Measurements from ENCODE around the gene THY1.

Gene THY1

DNA sequence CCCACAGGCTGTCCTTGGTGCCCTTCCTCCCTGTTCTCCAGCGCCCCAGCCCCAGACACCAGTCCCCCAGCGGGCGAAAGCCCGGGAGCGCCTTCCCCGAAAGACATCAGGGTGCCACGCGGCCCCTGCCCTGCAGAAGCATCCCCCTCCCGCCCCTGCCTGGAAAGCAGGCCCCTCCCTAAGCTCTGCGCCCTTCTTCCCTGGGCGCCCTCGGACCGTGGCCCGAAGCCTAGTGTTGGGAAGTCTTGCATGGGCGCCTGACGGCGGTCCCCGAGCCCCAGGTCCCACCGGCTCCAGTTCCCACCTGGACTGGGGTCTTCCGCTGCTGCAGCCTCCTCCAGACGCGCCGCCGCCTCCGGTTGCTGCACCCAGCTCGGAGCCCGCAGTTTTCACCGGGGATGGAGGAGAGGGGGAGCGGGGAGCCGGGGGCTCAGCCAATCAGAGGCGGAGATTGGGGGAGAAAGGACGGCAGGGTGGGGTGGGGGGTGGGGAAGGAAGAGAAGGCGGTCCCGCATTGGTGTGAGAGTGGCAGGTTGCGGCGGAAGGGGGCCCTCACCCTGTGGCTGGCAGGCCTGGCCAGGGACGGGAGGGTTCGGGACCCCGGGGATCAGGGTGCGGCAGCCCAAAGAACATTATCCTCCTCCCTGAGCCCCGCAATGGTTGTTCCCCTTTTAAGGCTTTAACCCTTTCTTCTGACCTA, at the start of gene THY1:
Gene THY1, minus strand, starts transcription at position 364 of the 700 bp plus-strand sequence. CDS start 2,267 bp downstream, outside the sequence.
- DNase-seq (ENCODE audit: low read depth), result no peak
- TF ChIP-seq, protein P1, sequence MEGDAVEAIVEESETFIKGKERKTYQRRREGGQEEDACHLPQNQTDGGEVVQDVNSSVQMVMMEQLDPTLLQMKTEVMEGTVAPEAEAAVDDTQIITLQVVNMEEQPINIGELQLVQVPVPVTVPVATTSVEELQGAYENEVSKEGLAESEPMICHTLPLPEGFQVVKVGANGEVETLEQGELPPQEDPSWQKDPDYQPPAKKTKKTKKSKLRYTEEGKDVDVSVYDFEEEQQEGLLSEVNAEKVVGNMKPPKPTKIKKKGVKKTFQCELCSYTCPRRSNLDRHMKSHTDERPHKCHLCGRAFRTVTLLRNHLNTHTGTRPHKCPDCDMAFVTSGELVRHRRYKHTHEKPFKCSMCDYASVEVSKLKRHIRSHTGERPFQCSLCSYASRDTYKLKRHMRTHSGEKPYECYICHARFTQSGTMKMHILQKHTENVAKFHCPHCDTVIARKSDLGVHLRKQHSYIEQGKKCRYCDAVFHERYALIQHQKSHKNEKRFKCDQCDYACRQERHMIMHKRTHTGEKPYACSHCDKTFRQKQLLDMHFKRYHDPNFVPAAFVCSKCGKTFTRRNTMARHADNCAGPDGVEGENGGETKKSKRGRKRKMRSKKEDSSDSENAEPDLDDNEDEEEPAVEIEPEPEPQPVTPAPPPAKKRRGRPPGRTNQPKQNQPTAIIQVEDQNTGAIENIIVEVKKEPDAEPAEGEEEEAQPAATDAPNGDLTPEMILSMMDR (IDR thresholded peaks at IDR 0.05; ENCODE audit: control insufficient read depth, extremely low read depth, insufficient read depth), result no peak
- no peak within 1 kb of the TSS for H3K4me3 ChIP-seq (ENCODE audit: low read depth, low read length)

DNA sequence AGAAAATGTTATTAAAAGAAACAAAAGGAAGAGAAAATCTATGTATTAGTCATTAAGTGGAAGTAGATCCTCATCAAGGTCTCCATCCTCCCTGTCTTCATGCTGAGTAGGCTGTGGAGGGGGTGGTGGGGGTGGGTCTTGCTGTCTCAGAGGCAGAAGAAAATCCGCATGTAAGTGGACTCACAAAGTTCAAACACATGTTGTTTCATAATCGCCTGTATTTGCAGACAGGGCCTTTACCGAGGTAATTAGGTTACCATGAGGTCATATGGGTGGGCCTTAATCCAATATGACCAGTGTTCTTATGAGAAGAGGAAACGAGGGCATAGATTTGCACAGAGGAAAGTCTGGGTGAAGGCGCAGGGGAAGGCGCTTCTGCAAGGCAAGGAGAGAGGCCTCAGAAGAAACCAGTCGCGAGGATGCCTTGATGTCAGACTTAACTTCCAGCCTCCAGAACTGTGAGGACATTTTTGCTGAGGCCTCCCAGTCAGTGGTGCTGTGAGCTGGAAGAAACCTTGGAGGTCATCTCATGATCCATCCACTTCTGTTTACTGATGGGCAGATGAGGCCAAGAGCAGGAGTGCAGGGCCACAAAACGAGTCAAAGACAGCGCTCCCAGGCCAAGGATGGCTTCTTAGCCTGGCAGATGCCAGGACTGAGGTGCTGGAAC, 49.3 kb upstream of the THY1 start:
- DNase-seq (ENCODE audit: low read depth), result no peak
- H3K4me3 ChIP-seq (ENCODE audit: low read depth, low read length), result no peak overlapping the region
- TF ChIP-seq, protein P1 (IDR thresholded peaks at IDR 0.05; ENCODE audit: control insufficient read depth, extremely low read depth, insufficient read depth), result no peak

DNA sequence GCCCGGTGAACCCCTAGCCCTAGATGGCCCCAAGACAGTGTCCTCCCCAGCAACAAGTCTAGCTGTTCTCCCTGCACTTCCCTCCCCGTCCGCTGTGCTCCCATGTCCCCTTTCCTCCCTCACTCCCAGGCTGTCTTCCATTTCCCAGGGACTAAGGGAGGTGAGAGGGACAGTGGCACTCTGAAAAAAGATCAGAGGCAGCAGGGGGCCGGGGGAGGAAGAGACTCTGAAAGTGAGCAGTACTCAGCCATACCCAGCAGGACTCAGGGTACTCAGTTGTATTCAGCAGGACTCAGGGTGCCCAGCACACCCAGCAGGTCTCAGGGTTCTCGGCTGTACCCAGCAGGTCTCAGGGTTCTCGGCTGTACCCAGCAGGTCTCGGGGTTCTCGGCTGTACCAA, 48.4 kb upstream of the THY1 start:
- H3K4me3 ChIP-seq (ENCODE audit: low read depth, low read length), result no peak overlapping the region
- TF ChIP-seq, protein P1 (IDR thresholded peaks at IDR 0.05; ENCODE audit: control insufficient read depth, extremely low read depth, insufficient read depth), result no peak
- DNase-seq (ENCODE audit: low read depth), result no peak

DNA sequence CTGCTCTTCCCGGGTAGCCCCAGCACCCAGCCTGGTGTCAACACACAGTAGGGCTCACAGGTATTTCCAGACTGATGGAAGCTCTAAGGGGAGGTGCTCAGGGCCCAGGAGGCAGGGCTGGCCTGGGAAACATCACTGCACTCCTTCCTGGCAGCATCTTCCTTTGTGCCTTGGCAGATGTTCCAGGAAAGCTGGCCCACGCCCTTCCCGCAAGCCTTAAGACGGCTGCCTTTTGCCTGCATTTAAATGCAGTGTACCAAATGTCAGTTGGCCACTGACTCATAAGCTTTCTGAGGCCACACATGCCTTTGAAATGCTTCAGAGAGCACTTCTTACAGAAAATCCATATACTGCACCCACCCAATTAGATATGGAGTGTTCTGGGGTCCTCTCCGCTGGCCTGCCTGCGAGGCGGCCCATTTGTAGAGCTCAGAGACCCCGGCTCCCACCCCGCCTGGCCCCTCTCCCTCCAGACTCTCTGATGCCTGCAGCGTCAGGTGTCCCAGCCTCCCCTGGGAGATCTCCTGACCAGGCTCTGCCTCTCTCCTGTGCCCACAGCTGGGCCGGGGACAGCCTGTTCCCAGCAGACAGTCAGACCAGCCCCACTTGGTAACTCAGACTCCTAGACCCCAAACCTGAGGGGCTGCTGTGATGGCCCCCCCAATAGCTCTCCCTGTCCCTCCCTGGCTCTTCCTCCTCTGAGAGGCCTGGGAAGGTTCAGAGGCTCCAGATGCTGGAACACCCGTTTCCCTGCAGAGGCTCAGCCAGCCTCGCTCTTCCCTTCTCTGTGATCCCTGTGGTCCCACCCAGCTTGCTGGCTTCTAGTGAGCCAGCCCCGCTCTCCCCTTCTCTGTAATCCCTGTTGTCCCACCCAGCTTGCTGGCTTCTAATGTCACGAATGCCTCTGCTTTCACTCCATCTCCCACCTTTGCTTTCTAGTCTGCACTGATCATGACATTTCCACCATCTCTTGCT, 47.6 kb upstream of the THY1 start:
- TF ChIP-seq, protein P1 (IDR thresholded peaks at IDR 0.05; ENCODE audit: control insufficient read depth, extremely low read depth, insufficient read depth), result no peak
- no peak overlapping the region for H3K4me3 ChIP-seq (ENCODE audit: low read depth, low read length)
- DNase-seq (ENCODE audit: low read depth), result no peak

DNA sequence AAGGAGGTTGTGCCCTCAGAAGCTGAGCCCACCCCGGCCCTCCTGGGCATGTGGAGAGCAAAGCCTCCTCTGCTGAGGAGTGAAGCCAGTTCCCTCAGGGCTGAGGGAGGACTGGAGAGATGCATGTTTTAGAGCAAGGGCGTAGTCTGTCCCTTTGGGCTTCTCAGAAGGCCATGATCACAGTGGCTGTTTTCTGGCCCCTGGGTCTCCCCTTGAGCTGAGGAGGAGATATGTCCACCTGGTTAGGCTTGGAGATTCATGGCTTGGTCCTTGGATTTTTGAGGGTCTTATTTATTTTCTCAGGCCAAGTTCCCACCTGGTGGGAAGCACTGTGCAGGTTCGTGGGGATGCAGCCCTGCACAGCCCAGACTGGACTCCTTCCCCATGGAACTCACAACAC, 46.5 kb upstream of the THY1 start:
- H3K4me3 ChIP-seq (ENCODE audit: low read depth, low read length), result no peak overlapping the region
- TF ChIP-seq, protein P1 (IDR thresholded peaks at IDR 0.05; ENCODE audit: control insufficient read depth, extremely low read depth, insufficient read depth), result no peak
- no peak for DNase-seq (ENCODE audit: low read depth)

DNA sequence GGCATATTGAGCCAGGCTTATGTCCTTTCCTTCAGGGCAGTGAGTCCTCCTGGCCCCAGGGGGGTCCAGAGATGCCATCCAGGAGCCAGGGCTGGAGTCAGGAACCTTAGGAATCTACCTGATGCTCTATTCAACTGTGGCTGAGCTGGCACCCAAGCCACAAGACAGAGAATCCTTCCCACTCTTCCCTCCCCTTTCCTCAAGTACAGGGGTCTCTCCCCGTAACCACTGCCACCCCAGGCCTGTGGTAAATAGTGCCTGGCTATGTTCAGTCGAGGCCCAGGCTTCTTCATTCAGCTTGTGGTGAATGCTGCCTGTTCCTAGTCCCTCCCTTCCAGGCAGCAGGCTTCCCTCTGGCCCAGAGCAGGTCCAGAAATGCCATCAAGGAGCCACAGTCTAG, 45.5 kb upstream of the THY1 start:
- H3K4me3 ChIP-seq (ENCODE audit: low read depth, low read length), result no peak overlapping the region
- TF ChIP-seq, protein P1 (IDR thresholded peaks at IDR 0.05; ENCODE audit: control insufficient read depth, extremely low read depth, insufficient read depth), result no peak
- DNase-seq (ENCODE audit: low read depth), result no peak

Data from LNCaP clone FGC (cell line).